Large intestine (tissue), 3 donors: ENCODE data around the gene CORO6. TPM values are rescaled to one million over a fixed set of nuclear protein-coding genes. Genes with fewer than 3 reads are reported as not detected.

Source experiments
- DNase-seq, 2 donors: peaks; one replicate each; pipeline versions ENCODE4 v3.0.0 to v3.0.0-alpha.2; 2013
- H3K27ac ChIP-seq: one replicate; pipeline ENCODE4 v1.5.1; 2013; ENCODE audit warnings: low read length
- H3K27me3 ChIP-seq: 2 replicates; pipeline ENCODE4 v1.6.1; 2013; ENCODE audit warnings: low read length; ENCODE audit not compliant: control insufficient read depth, insufficient read depth
- H3K36me3 ChIP-seq: 2 replicates; pipeline ENCODE4 v1.6.1; 2013; ENCODE audit warnings: low read length; ENCODE audit not compliant: control insufficient read depth, insufficient read depth
- H3K4me1 ChIP-seq: one replicate; pipeline ENCODE4 v1.6.1; 2013; ENCODE audit warnings: low read length; ENCODE audit not compliant: control insufficient read depth, insufficient read depth
- H3K4me3 ChIP-seq: one replicate; pipeline ENCODE4 v1.5.1; 2013; ENCODE audit warnings: low read length
- H3K9me3 ChIP-seq: one replicate; pipeline ENCODE4 v1.6.1; 2013; ENCODE audit warnings: mild to moderate bottlenecking, low read depth, low read length, moderate library complexity; ENCODE audit not compliant: control insufficient read depth
- WGBS: methylation state at CpG from one replicate; pipeline ENCODE4 v1.1.5; 2013; ENCODE audit warnings: low lambda C conversion rate; ENCODE audit not compliant: insufficient coverage; 5-methylcytosine and 5-hydroxymethylcytosine counted together
- polyA plus RNA-seq: library from polyadenylated mRNA; unstranded; fragments of 120-200 nt; gene quantifications from one replicate; pipeline ENCODE4 v1.2.1, GENCODE V29; 2013

Gene CORO6
- polyA plus RNA-seq, 1 donor = 2.3 TPM

- peaks cover 2% of the 10 kb centered on the region for H3K36me3 ChIP-seq
- H3K4me3 ChIP-seq = peak overlapping the region; percentile 34
- no peaks in the 10 kb centered on the region for H3K27me3 ChIP-seq
- WGBS = no CpG with 5 or more reads among the region's 25 CpGs
- H3K9me3 ChIP-seq = no peaks in the 10 kb centered on the region
- H3K4me1 ChIP-seq = peaks cover 51% of the 10 kb centered on the region
- peak; percentile 86 to 88 for DNase-seq
- peak overlapping the region; percentile 47 for H3K27ac ChIP-seq
Measured at GRCh38 chr17:29591737-29592608, 30.7 kb downstream of the CORO6 start.

GRCh38 chr17:29591146-29591736, 31.5 kb downstream of the CORO6 start:
- peak; percentile 29 to 67 for DNase-seq
- H3K4me3 ChIP-seq = peak overlapping the region; percentile 34
- H3K27me3 ChIP-seq = no peaks in the 10 kb centered on the region
- peaks cover 51% of the 10 kb centered on the region for H3K4me1 ChIP-seq
- peak overlapping the region; percentile 40 for H3K27ac ChIP-seq
- WGBS = no CpG with 5 or more reads among the region's 31 CpGs
- peaks cover 2% of the 10 kb centered on the region for H3K36me3 ChIP-seq
- H3K9me3 ChIP-seq = no peaks in the 10 kb centered on the region

GRCh38 chr17:29590411-29591145, 32.1 kb downstream of the CORO6 start:
- Histone ChIP-seq H3K4me3 (peak overlapping the region; percentile 34), H3K4me1 (peaks cover 51% of the 10 kb centered on the region), H3K36me3 (peaks cover 2% of the 10 kb centered on the region), H3K27ac (no peak overlapping the region), H3K9me3 (no peaks in the 10 kb centered on the region), H3K27me3 (no peaks in the 10 kb centered on the region)
- WGBS = no CpG with 5 or more reads among the region's 30 CpGs
- no peak for DNase-seq

- no peaks in the 10 kb centered on the region for H3K9me3 ChIP-seq
- H3K36me3 ChIP-seq = peaks cover 2% of the 10 kb centered on the region
- DNase-seq = peak; percentile 85 to 91
- H3K27me3 ChIP-seq = no peaks in the 10 kb centered on the region
- peak within 1 kb of the TSS; percentile 77 for H3K4me3 ChIP-seq
- H3K4me1 ChIP-seq = peaks cover 54% of the 10 kb centered on the region
- no CpG with 5 or more reads among the region's 70 CpGs for WGBS
- H3K27ac ChIP-seq = peak within 1 kb of the TSS; percentile 71
Measured at GRCh38 chr17:29589524-29590410, 32.9 kb downstream of the CORO6 start, which contains the start of gene GIT1. TSS of gene GIT1 (minus strand) at chr17:29589648. CDS start at chr17:29589378, 270 bp downstream.

GRCh38 chr17:29588562-29589411, 33.9 kb downstream of the CORO6 start:
- Histone ChIP-seq H3K4me3 (peak overlapping the region; percentile 77), H3K27ac (peak overlapping the region; percentile 71), H3K27me3 (no peaks in the 10 kb centered on the region), H3K4me1 (peaks cover 47% of the 10 kb centered on the region), H3K36me3 (peaks cover 2% of the 10 kb centered on the region), H3K9me3 (no peaks in the 10 kb centered on the region)
- no CpG with 5 or more reads among the region's 72 CpGs for WGBS
- peak; percentile 24 to 61 for DNase-seq

GRCh38 chr17:29588017-29588561, 34.6 kb downstream of the CORO6 start:
- no CpG with 5 or more reads among the region's 8 CpGs for WGBS
- no peaks in the 10 kb centered on the region for H3K27me3 ChIP-seq
- DNase-seq = no peak
- peaks cover 4% of the 10 kb centered on the region for H3K9me3 ChIP-seq
- H3K4me3 ChIP-seq = peak overlapping the region; percentile 77
- H3K27ac ChIP-seq = no peak overlapping the region
- H3K36me3 ChIP-seq = peaks cover 6% of the 10 kb centered on the region
- H3K4me1 ChIP-seq = peaks cover 45% of the 10 kb centered on the region

GRCh38 chr17:29587591-29587990, 35.1 kb downstream of the CORO6 start:
- Histone ChIP-seq H3K4me1 (peaks cover 42% of the 10 kb centered on the region), H3K36me3 (peaks cover 11% of the 10 kb centered on the region), H3K27me3 (no peaks in the 10 kb centered on the region), H3K4me3 (peak overlapping the region; percentile 77), H3K27ac (no peak overlapping the region), H3K9me3 (peaks cover 4% of the 10 kb centered on the region)
- DNase-seq = no peak
- WGBS = no CpG with 5 or more reads among the region's 6 CpGs

- WGBS = no CpG with 5 or more reads among the region's 9 CpGs
- Histone ChIP-seq H3K4me3 (no peak overlapping the region), H3K36me3 (peaks cover 17% of the 10 kb centered on the region), H3K27ac (no peak overlapping the region), H3K27me3 (no peaks in the 10 kb centered on the region), H3K4me1 (peaks cover 35% of the 10 kb centered on the region), H3K9me3 (peaks cover 4% of the 10 kb centered on the region)
- DNase-seq = no peak
Measured at GRCh38 chr17:29586676-29587469, 35.8 kb downstream of the CORO6 start.
